ENCODE results near the gene MAP4K5.

Gene MAP4K5

DNA sequence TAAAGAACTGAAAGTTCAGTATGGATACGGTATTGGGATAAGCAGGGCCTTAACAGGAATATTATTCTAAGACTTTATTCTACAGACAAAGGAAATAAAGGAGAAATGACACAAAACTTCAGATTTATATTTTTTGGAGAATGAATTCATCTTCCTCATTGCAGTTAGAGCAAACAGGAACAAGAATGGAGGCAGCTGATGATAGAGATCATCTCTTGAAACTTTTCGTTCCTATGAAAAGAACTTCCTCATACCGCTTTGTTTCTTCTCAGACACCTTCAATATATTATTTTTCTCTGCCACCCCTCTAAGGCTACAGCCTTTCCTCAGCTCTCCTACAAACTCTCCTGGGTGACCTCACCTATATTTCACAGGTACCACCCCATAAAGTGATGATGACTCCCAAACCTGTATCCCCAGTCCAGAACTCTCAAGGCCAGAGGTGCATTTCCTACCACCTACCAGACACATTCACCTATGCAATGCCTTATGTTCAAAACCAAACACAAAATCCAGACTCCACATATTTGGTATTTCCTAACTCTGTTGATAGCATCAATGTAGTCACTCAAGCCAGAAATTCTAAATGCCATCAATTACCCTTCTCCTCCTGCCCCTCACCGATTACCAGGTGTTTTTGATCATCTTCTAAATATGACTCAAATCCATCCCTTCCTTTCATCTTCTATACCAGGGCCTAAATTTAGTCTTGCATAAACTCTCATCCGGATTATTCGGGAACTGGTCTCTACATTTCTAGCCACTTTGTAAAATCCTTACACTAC, 7.4 kb downstream of the MAP4K5 start:
- peak; percentile 6; the same call in 2 of the 3 replicates for ATAC-seq
- TF ChIP-seq TCF4 (CRISPR knock-in tag; IDR thresholded peaks at IDR 0.05; ENCODE audit: borderline replicate concordance) (no peak), CSDC2 (CRISPR knock-in tag; IDR thresholded peaks at IDR 0.05) (no peak), ZNF8 (CRISPR knock-in tag; IDR thresholded peaks at IDR 0.05) (no peak), CSRNP3 (CRISPR knock-in tag; IDR thresholded peaks at IDR 0.05) (no peak), ZNF70 (CRISPR knock-in tag; IDR thresholded peaks at IDR 0.05) (no peak), OSR1 (CRISPR knock-in tag; IDR thresholded peaks at IDR 0.05) (no peak), ISL1 (CRISPR knock-in tag; IDR thresholded peaks at IDR 0.05) (no peak), TOX (CRISPR knock-in tag; IDR thresholded peaks at IDR 0.05; ENCODE audit: borderline replicate concordance) (no peak), ZFP30 (CRISPR knock-in tag; IDR thresholded peaks at IDR 0.05) (no peak), ZC3H10 (CRISPR knock-in tag; IDR thresholded peaks at IDR 0.05) (no peak), RARB (CRISPR knock-in tag; IDR thresholded peaks at IDR 0.05) (no peak), ESRRG (CRISPR knock-in tag; IDR thresholded peaks at IDR 0.05) (no peak), ZNF565 (CRISPR knock-in tag; conservative IDR thresholded peaks at IDR 0.05; ENCODE audit: low read depth) (no peak), BACH2 (CRISPR knock-in tag; IDR thresholded peaks at IDR 0.05; ENCODE audit: borderline replicate concordance) (no peak), SNAI2 (CRISPR knock-in tag; IDR thresholded peaks at IDR 0.05) (no peak)
- TF ChIP-seq, protein P1, sequence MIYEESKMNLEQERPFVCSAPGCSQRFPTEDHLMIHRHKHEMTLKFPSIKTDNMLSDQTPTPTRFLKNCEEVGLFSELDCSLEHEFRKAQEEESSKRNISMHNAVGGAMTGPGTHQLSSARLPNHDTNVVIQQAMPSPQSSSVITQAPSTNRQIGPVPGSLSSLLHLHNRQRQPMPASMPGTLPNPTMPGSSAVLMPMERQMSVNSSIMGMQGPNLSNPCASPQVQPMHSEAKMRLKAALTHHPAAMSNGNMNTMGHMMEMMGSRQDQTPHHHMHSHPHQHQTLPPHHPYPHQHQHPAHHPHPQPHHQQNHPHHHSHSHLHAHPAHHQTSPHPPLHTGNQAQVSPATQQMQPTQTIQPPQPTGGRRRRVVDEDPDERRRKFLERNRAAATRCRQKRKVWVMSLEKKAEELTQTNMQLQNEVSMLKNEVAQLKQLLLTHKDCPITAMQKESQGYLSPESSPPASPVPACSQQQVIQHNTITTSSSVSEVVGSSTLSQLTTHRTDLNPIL (CRISPR knock-in tag; IDR thresholded peaks at IDR 0.05; ENCODE audit: low read depth) = no peak
- TF ChIP-seq, protein P2, sequence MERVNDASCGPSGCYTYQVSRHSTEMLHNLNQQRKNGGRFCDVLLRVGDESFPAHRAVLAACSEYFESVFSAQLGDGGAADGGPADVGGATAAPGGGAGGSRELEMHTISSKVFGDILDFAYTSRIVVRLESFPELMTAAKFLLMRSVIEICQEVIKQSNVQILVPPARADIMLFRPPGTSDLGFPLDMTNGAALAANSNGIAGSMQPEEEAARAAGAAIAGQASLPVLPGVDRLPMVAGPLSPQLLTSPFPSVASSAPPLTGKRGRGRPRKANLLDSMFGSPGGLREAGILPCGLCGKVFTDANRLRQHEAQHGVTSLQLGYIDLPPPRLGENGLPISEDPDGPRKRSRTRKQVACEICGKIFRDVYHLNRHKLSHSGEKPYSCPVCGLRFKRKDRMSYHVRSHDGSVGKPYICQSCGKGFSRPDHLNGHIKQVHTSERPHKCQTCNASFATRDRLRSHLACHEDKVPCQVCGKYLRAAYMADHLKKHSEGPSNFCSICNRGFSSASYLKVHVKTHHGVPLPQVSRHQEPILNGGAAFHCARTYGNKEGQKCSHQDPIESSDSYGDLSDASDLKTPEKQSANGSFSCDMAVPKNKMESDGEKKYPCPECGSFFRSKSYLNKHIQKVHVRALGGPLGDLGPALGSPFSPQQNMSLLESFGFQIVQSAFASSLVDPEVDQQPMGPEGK (CRISPR knock-in tag; IDR thresholded peaks at IDR 0.05; ENCODE audit: borderline replicate concordance) = no peak

GRCh38 chr14:50524060-50524459, 8.3 kb downstream of the MAP4K5 start:
- TF ChIP-seq RARB (CRISPR knock-in tag; IDR thresholded peaks at IDR 0.05) = no peak
- no peak for TF ChIP-seq ZNF70 (CRISPR knock-in tag; IDR thresholded peaks at IDR 0.05)
- no peak for TF ChIP-seq SNAI2 (CRISPR knock-in tag; IDR thresholded peaks at IDR 0.05)
- no peak for TF ChIP-seq ARNTL (CRISPR knock-in tag; IDR thresholded peaks at IDR 0.05; ENCODE audit: borderline replicate concordance, low read depth)
- TF ChIP-seq, protein P2 (CRISPR knock-in tag; IDR thresholded peaks at IDR 0.05; ENCODE audit: borderline replicate concordance) = no peak
- ATAC-seq = no peak

DNA sequence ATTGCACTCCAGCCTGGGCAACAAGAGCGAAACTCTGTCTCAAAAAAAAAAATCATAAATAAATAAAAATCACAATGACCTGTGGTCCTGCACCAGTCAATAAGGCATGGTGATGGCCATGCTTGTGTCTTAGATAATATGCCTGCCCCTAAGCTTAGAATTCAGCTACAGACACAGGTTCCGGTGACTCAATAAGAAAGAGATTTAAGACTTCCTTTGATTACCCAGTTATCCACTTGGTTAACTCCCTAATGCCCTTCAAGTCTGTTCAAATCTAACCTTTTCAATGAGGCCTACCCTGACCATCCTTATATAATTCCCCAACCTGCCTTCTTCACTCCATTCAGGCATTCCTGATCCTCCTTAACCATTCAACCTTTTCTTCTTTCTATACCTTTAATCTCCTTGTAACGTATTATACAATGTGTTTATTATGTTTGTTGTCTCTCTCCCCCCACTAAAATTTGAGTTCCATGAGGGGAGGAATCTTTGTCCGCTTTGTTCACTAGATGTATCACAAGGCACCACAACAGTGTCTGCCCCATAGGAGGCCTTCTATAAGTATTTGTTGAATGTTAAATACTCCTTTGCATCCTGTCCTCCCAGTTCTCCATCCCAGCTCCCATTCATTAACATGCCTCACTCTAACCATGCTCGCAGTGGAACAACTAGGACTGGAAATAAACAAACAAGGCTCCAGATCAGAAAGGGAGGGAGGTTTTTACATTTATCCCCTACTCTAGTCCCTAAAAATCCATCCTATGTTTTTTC, 8.9 kb downstream of the MAP4K5 start:
- ATAC-seq = no peak
- TF ChIP-seq ZFP30 (CRISPR knock-in tag; IDR thresholded peaks at IDR 0.05) = no peak
- TF ChIP-seq SNAI2 (CRISPR knock-in tag; IDR thresholded peaks at IDR 0.05) = no peak
- TF ChIP-seq ISL1 (CRISPR knock-in tag; IDR thresholded peaks at IDR 0.05) = no peak
- TF ChIP-seq ZFP3 (CRISPR knock-in tag; IDR thresholded peaks at IDR 0.05) = no peak
- TF ChIP-seq BACH2 (CRISPR knock-in tag; IDR thresholded peaks at IDR 0.05; ENCODE audit: borderline replicate concordance) = no peak
- no peak for TF ChIP-seq ESRRG (CRISPR knock-in tag; IDR thresholded peaks at IDR 0.05)
- TF ChIP-seq, protein P2 (CRISPR knock-in tag; IDR thresholded peaks at IDR 0.05; ENCODE audit: borderline replicate concordance) = no peak
- no peak for TF ChIP-seq RARB (CRISPR knock-in tag; IDR thresholded peaks at IDR 0.05)
- TF ChIP-seq TSHZ2 (CRISPR knock-in tag; IDR thresholded peaks at IDR 0.05) = no peak
- no peak for TF ChIP-seq ZNF8 (CRISPR knock-in tag; IDR thresholded peaks at IDR 0.05)
- TF ChIP-seq, protein P1 (CRISPR knock-in tag; IDR thresholded peaks at IDR 0.05; ENCODE audit: low read depth) = no peak
- no peak for TF ChIP-seq CSRNP3 (CRISPR knock-in tag; IDR thresholded peaks at IDR 0.05)
